ENCODE measurements around the gene CCDC187. TPM values are rescaled to one million over a fixed set of nuclear protein-coding genes. Genes with fewer than 3 reads are reported as not detected.

CCDC187 gene
- total and polyA plus RNA-seq, 2 of the 8 experiments (the other 6 are each of a cell fraction or from before 2014, with no cell fraction given) = 0.02 TPM; not detected in 1

GRCh38 chr9:136204838-136205706 lies 98.8 kb downstream of the CCDC187 start, which contains the start of gene LHX3:
LHX3 (minus strand) TSS chr9:136205128; CDS start chr9:136205012, 116 bp downstream.
- Histone ChIP-seq H2AFZ (ENCODE audit: low read length) (no peak within 1 kb of the TSS), H3K79me2 (ENCODE audit: control insufficient read depth in 1 of 2, insufficient read depth in 2 of 2, low read length in 2 of 2) (no peaks in the 10 kb centered on the region), H4K8ac (ENCODE audit: extremely low read depth, insufficient read depth, low read length) (peak within 1 kb of the TSS; percentile 36; the same call in 1 of the 2 replicates), H4K5ac (ENCODE audit: insufficient read length, low read depth, low read length) (no peak within 1 kb of the TSS), H4K20me1 (replicated peaks in 1 of 2; ENCODE audit: control insufficient read depth in 1 of 2, insufficient read depth in 2 of 2, low read length in 2 of 2) (peaks cover 27 to 56% of the 10 kb centered on the region in 2 experiments), H3K79me1 (ENCODE audit: low read depth, low read length) (peaks cover 4% of the 10 kb centered on the region; the same call in 1 of the 2 replicates), H3K4me3 (ENCODE audit: extremely low read depth in 1 of 4, insufficient read depth in 2 of 4, low read depth in 3 of 4, low read length in 4 of 4) (peak within 1 kb of the TSS in 1 of 4 experiments; percentile 37; a peak in 1 of 8 replicates), H3K9ac (replicated peaks in 1 of 4; ENCODE audit: extremely low read depth in 1 of 4, low read depth in 3 of 4, low read length in 3 of 4) (no peak within 1 kb of the TSS), H4K91ac (replicated peaks; ENCODE audit: insufficient read length, low read length) (no peak within 1 kb of the TSS), H3K4ac (replicated peaks; ENCODE audit: insufficient read length, low read depth, low read length) (no peak within 1 kb of the TSS), H3K9me3 (ENCODE audit: insufficient read depth in 2 of 2, low read depth in 1 of 2, low read length in 1 of 2) (no peaks in the 10 kb centered on the region; a peak in 1 of 4 replicates), H2BK12ac (ENCODE audit: low read depth, low read length) (no peak within 1 kb of the TSS), H3K56ac (replicated peaks; ENCODE audit: insufficient read length, low read depth, low read length) (no peak within 1 kb of the TSS), H2BK5ac (ENCODE audit: low read depth, low read length) (no peak within 1 kb of the TSS), H3K27me3 (replicated peaks in 1 of 4; ENCODE audit: control insufficient read depth in 3 of 4, extremely low read depth in 1 of 4, insufficient read depth in 3 of 4, low read length in 3 of 4) (peaks cover 47 to 61% (median 60%) of the 10 kb centered on the region in 4 experiments), H3K23ac (ENCODE audit: insufficient read length) (no peak within 1 kb of the TSS), H3K27ac (ENCODE audit: low read depth, low read length) (no peak within 1 kb of the TSS), H2BK15ac (ENCODE audit: low read length) (no peak within 1 kb of the TSS), H2BK120ac (replicated peaks; ENCODE audit: low read depth, low read length) (no peak within 1 kb of the TSS), H2BK20ac (ENCODE audit: low read length) (no peak within 1 kb of the TSS), H2AK5ac (ENCODE audit: low read depth, low read length) (no peak within 1 kb of the TSS), H3K14ac (ENCODE audit: insufficient read length) (no peak within 1 kb of the TSS), H3K18ac (ENCODE audit: extremely low read depth, low read length) (no peak within 1 kb of the TSS), H3K4me2 (ENCODE audit: insufficient read depth in 1 of 2, low read depth in 2 of 2, low read length in 2 of 2) (peak within 1 kb of the TSS; percentile 13 to 54), H3K23me2 (ENCODE audit: low read depth, low read length) (peaks cover 6% of the 10 kb centered on the region; the same call in 1 of the 2 replicates), H3K36me3 (ENCODE audit: control insufficient read depth in 2 of 4, insufficient read depth in 4 of 4, low read length in 3 of 4) (peaks cover 0 to 15% (median 2%) of the 10 kb centered on the region in 4 experiments; a peak in 2 of 8 replicates), H3K4me1 (replicated peaks in 1 of 4; ENCODE audit: control insufficient read depth in 3 of 4, insufficient read depth in 4 of 4, low read length in 3 of 4) (peaks cover 2 to 9% (median 6%) of the 10 kb centered on the region in 4 experiments; a peak in 6 of 7 replicates)
- DNase-seq (ENCODE audit: low read depth in 1 of 2, low spot score in 2 of 2) (peak in 1 of 2 experiments; percentile 83), FAIRE-seq (no peak)
- CTCF ChIA-PET (ENCODE audit: partially characterized antibody) = interaction anchor here (0.6 to 5.0 kb wide), 11 partner anchors 12 to 581 kb away, joined by 3 to 26 read pairs (median 8); no protein-coding TSS in a partner anchor
- 20% methylated on average over 23 of the region's 70 CpGs; no CpG with 5 or more reads in 1 of the 2 experiments for WGBS, 2 experiments (ENCODE audit: extremely low coverage in 1 of 2, insufficient coverage in 1 of 2, insufficient read length in 1 of 2, insufficient replicate concordance in 2 of 2, low coverage in 1 of 2, low lambda C conversion rate in 2 of 2, missing lambda C conversion rate in 1 of 2)
- POLR2A ChIA-PET (ENCODE audit: partially characterized antibody) = interaction anchor here (0.9 to 4.0 kb wide), 8 partner anchors 9 to 67 kb away, joined by 3 to 17 read pairs (median 4); no protein-coding TSS in a partner anchor
- 0 out of 2 replicates have a peak, but pooled peaks have one; percentile 27 for TF ChIP-seq BACH1 (IDR thresholded peaks at IDR 0.05; ENCODE audit: low read length)
- no peak for TF ChIP-seq SP2 (IDR thresholded peaks at IDR 0.05; ENCODE audit: low read length)
- no peak for TF ChIP-seq RAD21 (IDR thresholded peaks at IDR 0.05 in 1 of 2, conservative IDR thresholded peaks at IDR 0.05 in 1 of 2; ENCODE audit: low read depth in 2 of 2, low read length in 2 of 2)
- TF ChIP-seq JUND (IDR thresholded peaks at IDR 0.05; ENCODE audit: low read length) = no peak
- peak in 1 of 2 experiments; percentile 64; a peak in 2 of 4 replicates for TF ChIP-seq SIN3A (conservative IDR thresholded peaks at IDR 0.05 in 1 of 2, IDR thresholded peaks at IDR 0.05 in 1 of 2; ENCODE audit: low read depth in 1 of 2, low read length in 2 of 2)
